ENCODE measurements around the gene CLASP1.

- TF ChIP-seq EZH2 (IDR thresholded peaks at IDR 0.05; ENCODE audit: insufficient read depth, poor library complexity, severe bottlenecking) (no peak), EZH2phosphoT487 (IDR thresholded peaks at IDR 0.05; ENCODE audit: insufficient read depth, low read depth) (no peak)
Observed at GRCh38 chr2:121653035-121653434, 3.8 kb upstream of the CLASP1 start.

All from GM23248 (cell line).